Fibroblast of the aortic adventitia (primary cell): ENCODE data around the gene SPN. TPM values are rescaled to one million over a fixed set of nuclear protein-coding genes. Genes with fewer than 3 reads are reported as not detected.
"Not testable (repeated sequence)": the region's sequence is repeated elsewhere in the genome, so short reads cannot be mapped to it uniquely, and the experiment has no call there.

ENCODE experiments used
- DNase-seq: peaks from one replicate; pipeline ENCODE4 v3.0.0-alpha.2; 2010; ENCODE audit warnings: low read depth
- H3K4me3 ChIP-seq: 2 replicates; pipeline ENCODE4 v1.5.1; 2011; ENCODE audit warnings: low read depth, mild to moderate bottlenecking, control low read depth, low read length, moderate library complexity
- total RNA-seq: library from RNA; depleted of rRNA; stranded (reverse); fragments of >200 nt; gene quantifications from 2 replicates; pipeline ENCODE4 v1.2.3, GENCODE V29; 2012; ENCODE audit warnings: low replicate concordance
- TF ChIP-seq, protein P1 (sequence below): IDR thresholded peaks from 2 replicates; pipeline ENCODE4 v1.5.1; 2011; ENCODE audit warnings: mild to moderate bottlenecking, low read length, control low read depth, inconsistent platforms; ENCODE audit not compliant: insufficient read depth

Gene SPN
- total RNA-seq, 1 donor, result not detected

DNA sequence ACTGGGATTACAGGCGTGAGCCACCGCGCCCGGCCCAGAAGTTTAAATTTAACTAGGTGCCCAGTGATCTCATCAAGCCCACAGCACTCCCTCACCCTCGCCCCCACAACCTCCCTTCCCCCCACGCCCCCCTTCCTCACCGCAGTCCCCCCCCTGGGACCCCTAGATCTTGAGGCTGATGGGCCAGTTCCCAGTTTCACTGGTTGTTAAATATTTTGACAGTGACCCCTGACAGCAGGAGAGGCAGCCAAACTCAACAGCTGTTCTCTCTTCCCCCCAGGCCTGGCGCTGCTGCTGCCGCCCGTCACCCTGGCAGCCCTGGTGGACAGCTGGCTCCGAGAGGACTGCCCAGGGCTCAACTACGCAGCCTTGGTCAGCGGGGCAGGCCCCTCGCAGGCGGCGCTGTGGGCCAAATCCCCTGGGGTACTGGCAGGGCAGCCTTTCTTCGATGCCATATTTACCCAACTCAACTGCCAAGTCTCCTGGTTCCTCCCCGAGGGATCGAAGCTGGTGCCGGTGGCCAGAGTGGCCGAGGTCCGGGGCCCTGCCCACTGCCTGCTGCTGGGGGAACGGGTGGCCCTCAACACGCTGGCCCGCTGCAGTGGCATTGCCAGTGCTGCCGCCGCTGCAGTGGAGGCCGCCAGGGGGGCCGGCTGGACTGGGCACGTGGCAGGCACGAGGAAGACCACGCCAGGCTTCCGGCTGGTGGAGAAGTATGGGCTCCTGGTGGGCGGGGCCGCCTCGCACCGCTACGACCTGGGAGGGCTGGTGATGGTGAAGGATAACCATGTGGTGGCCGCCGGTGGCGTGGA, 31.5 kb downstream of the SPN start:
- TF ChIP-seq, protein P1, sequence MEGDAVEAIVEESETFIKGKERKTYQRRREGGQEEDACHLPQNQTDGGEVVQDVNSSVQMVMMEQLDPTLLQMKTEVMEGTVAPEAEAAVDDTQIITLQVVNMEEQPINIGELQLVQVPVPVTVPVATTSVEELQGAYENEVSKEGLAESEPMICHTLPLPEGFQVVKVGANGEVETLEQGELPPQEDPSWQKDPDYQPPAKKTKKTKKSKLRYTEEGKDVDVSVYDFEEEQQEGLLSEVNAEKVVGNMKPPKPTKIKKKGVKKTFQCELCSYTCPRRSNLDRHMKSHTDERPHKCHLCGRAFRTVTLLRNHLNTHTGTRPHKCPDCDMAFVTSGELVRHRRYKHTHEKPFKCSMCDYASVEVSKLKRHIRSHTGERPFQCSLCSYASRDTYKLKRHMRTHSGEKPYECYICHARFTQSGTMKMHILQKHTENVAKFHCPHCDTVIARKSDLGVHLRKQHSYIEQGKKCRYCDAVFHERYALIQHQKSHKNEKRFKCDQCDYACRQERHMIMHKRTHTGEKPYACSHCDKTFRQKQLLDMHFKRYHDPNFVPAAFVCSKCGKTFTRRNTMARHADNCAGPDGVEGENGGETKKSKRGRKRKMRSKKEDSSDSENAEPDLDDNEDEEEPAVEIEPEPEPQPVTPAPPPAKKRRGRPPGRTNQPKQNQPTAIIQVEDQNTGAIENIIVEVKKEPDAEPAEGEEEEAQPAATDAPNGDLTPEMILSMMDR, result no peak
- no peak for DNase-seq
- no peak overlapping the region for H3K4me3 ChIP-seq

DNA sequence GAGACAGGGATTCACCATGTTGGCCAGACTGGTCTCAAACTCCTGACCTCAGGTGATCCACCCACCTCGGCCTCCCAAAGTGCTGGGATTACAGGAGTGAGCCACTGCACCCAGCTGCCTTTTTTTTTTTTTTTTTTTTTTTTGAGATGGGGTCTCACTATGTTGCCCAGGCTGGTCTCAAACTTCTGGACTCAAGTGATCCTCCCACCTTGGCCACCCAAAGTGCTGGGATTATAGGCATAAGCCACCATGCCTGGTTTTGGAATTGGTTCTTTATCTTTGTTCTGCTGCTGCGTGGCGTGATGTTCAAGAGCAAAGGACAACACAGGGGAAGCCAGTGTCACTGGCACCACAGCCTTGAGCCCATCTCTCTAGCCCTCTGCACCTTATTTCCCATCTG, 32.6 kb downstream of the SPN start:
- not testable (repeated sequence) for DNase-seq, H3K4me3 ChIP-seq

DNA sequence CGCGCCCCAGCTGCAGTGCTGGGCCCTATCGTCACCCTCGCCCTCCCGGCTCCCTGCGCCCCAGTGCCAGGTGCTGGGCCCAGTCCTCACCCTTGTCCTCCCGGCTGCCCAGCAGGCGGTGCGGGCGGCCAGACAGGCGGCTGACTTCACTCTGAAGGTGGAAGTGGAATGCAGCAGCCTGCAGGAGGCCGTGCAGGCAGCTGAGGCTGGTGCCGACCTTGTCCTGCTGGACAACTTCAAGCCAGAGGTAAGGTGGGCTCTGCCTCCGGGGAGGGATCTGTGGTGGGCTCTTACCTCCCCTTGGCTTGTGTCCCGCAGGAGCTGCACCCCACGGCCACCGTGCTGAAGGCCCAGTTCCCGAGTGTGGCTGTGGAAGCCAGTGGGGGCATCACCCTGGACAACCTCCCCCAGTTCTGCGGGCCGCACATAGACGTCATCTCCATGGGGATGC, 33.9 kb downstream of the SPN start:
- no peak overlapping the region for H3K4me3 ChIP-seq
- TF ChIP-seq, protein P1, result no peak
- DNase-seq, result no peak

DNA sequence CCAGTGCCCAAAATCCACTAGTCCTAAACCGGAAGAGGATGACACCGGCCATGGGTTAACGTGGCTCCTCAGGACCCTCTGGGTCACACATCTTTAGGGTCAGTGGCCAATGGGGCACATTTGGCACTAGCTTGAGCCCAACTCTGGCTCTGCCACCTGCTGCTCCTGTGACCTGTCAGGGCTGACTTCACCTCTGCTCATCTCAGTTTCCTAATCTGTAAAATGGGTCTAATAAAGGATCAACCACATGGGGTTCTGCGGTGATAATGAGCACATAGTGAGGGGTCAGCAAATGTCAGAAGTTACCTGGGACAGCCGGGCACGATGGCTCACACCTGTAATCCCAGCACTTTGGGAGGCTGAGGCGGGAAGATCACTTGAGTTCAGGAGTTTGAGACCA, 34.3 kb downstream of the SPN start:
- no peak overlapping the region for H3K4me3 ChIP-seq
- no peak for DNase-seq
- TF ChIP-seq, protein P1, result no peak

DNA sequence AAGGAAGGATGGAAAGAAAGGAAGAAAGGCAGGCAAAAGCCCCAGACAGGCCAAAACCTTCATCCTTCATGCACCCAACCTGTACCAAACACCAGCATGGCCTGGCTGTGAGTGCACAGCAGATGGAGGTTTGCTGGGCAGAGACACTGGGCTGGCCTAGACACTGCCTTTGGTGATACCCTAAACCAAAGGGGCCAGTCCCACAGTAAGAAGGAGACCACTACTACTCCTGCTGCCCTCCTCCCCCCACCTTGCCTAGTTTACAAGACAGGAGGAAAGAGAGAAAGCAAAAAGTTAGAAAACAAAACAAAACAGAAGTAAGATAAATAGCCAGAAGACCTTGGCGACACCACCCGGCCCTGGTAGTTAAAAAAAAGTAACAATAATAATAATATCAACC, 35.0 kb downstream of the SPN start:
- TF ChIP-seq, protein P1, result no peak
- no peak for DNase-seq

DNA sequence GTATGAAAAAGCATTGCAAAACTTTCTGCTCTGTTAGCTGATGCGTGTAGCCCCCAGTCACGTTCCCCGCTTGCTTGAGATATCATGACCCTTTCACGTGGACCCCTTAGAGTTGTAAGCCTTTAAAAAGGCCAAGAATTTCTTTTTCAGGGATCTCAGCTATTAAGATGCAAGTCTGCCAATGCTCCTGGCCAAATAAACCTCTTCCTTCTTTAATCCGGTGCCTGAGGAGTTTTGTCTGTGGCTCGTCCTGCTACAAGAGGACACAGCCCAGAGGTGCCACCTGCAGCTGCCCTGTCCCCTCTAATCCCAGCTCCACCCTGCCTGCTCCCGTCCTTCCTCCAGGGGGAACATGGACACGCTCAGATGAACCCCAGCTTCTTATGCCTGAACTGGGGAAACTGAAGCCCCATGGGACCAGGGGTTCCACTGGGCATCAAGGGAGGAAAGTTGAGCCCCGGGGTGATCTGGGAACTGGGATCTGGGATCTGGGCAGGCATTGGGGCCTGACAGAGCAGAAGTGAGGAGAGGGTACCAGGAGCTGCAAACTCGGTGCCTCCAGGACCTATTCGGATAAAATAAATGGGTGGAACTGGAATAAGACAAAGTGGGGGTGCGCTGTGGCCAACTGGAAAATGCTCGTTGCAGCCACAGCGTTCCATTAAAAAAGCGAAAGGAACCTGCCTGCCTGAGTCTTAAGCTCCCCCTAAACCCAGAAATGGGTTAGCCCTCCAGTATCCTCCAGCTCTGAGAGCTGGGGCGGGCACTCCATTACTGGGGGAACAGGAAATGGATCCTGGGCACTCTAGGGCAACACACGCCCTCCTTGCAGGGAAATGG, 35.7 kb downstream of the SPN start:
- H3K4me3 ChIP-seq, result no peak overlapping the region
- TF ChIP-seq, protein P1, result no peak
- no peak for DNase-seq

More for the DNA sequence above, 35.0 kb downstream of the SPN start:
- no peak overlapping the region for H3K4me3 ChIP-seq
